HEK293T (cell line): ENCODE results near the gene ZNF556.

Source experiments
- BHLHE40 ChIP-seq: fragments of 450-650 bp; IDR thresholded peaks from 2 replicates; pipeline ENCODE4 v1.6.1; 2016; ENCODE audit warnings: mild to moderate bottlenecking, moderate library complexity, borderline replicate concordance
- FOXM1 ChIP-seq: fragments of 450-650 bp; IDR thresholded peaks from 2 replicates; pipeline ENCODE4 v1.6.1; 2017; ENCODE audit warnings: mild to moderate bottlenecking, borderline replicate concordance
- L3MBTL2 ChIP-seq: fragments of 450-650 bp; conservative IDR thresholded peaks from 2 replicates; pipeline ENCODE4 v1.6.1; 2016; ENCODE audit warnings: mild to moderate bottlenecking
- SP1 ChIP-seq: fragments of 450-650 bp; IDR thresholded peaks from 2 replicates; pipeline ENCODE4 v1.6.1; 2017

DNA sequence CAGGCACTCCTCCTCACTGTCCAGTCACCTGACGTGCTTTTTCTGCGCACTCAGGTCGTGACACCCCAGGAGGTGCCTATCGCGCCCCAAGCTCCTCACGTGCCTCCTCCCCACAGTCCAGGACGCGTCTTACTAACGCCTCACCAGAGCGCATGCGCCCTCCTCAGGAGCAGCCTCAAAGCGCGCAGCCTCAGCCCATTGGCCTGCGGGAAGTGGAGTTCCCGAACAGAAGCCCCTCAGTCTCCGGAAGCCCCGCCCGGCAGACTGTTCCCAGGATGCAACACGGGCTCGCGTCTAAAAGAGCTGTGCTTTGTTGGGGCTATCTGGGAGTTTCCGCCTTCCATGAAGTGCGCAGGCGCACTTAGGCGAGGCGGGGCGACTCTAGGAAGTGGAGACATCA is 8.3 kb upstream of the ZNF556 start:
- TF ChIP-seq BHLHE40 (no peak), L3MBTL2 (no peak), SP1 (no peak), FOXM1 (no peak)
